H1 (cell line): Measurements from ENCODE around the gene ADA. TPM values are rescaled to one million over a fixed set of nuclear protein-coding genes. Genes with fewer than 3 reads are reported as not detected.

Source experiments
- CTCF ChIA-PET: fragments of 300-600 bp; sonication (Branson Sonifier 250); formaldehyde crosslinking; loops from one replicate; lab custom pipeline; 2021; ENCODE audit not compliant: partially characterized antibody; lab: Charles Lee
- POLR2A ChIA-PET: fragments of 300-600 bp; sonication (Branson Sonifier 250); formaldehyde crosslinking; loops from one replicate; lab custom pipeline; 2021; ENCODE audit warnings: inconsistent platforms; ENCODE audit not compliant: partially characterized antibody; lab: Charles Lee
- DNase-seq, 2 experiments: peaks; one replicate each; pipeline versions ENCODE4 v3.0.0 to v3.0.0-alpha.2; 2010 to 2022; ENCODE audit warnings: low spot score in 2 of 2, low read depth in 1 of 2, mixed read lengths in 1 of 2
- FAIRE-seq: peaks from 2 replicates; lab custom pipeline; 2011; peaks lifted over from hg19 to GRCh38; lab: Jason Lieb, UNC
- H2AFZ ChIP-seq: 2 replicates; pipeline ENCODE4 v1.8.1; 2012; ENCODE audit warnings: low read length, inconsistent platforms
- H2AK5ac ChIP-seq: 2 replicates; pipeline ENCODE4 v1.6.1; 2013; ENCODE audit warnings: low read depth, low read length
- H2BK120ac ChIP-seq: replicated peaks from 2 replicates; pipeline ENCODE3; 2013; ENCODE audit warnings: low read depth, low read length, inconsistent platforms
- H2BK12ac ChIP-seq: 2 replicates; pipeline ENCODE4 v1.6.1; 2013; ENCODE audit warnings: low read depth, low read length
- H2BK15ac ChIP-seq: 2 replicates; pipeline ENCODE4 v1.6.1; 2013; ENCODE audit warnings: low read length
- H2BK20ac ChIP-seq: 2 replicates; pipeline ENCODE4 v1.6.1; 2013; ENCODE audit warnings: low read length
- H2BK5ac ChIP-seq: 2 replicates; pipeline ENCODE4 v1.6.1; 2013; ENCODE audit warnings: low read depth, low read length
- H3K14ac ChIP-seq: 2 replicates; pipeline ENCODE4 v1.6.1; 2013; ENCODE audit warnings: inconsistent platforms; ENCODE audit not compliant: insufficient read length
- H3K18ac ChIP-seq: 2 replicates; pipeline ENCODE4 v1.6.1; 2013; ENCODE audit warnings: low read length; ENCODE audit errors: extremely low read depth
- H3K23ac ChIP-seq: 2 replicates; pipeline ENCODE4 v1.6.1; 2013; ENCODE audit warnings: inconsistent platforms; ENCODE audit not compliant: insufficient read length
- H3K23me2 ChIP-seq: 2 replicates; pipeline ENCODE4 v1.6.1; 2013; ENCODE audit warnings: low read depth, low read length
- H3K27ac ChIP-seq: 2 replicates; pipeline ENCODE4 v1.6.1; 2011; ENCODE audit warnings: low read depth, low read length, inconsistent platforms
- H3K27me3 ChIP-seq, 4 experiments: replicated peaks in 1 of 4; 1 replicate in 1 of 4; 2 replicates in 3 of 4; pipeline versions ENCODE4 v1.6.1 to v1.8.1; 2011 to 2013; ENCODE audit warnings: low read length in 3 of 4, mild to moderate bottlenecking in 3 of 4, inconsistent platforms in 2 of 4, mixed read lengths in 2 of 4, moderate library complexity in 1 of 4; ENCODE audit not compliant: control insufficient read depth in 3 of 4, insufficient read depth in 3 of 4; ENCODE audit errors: extremely low read depth in 1 of 4
- H3K36me3 ChIP-seq, 4 experiments: 2 replicates each; pipeline versions ENCODE4 v1.6.1 to v1.8.1; 2011 to 2013; ENCODE audit warnings: mild to moderate bottlenecking in 4 of 4, low read length in 3 of 4, moderate library complexity in 2 of 4, control low read depth in 1 of 4, inconsistent platforms in 1 of 4; ENCODE audit not compliant: insufficient read depth in 4 of 4, control insufficient read depth in 2 of 4
- H3K4ac ChIP-seq: replicated peaks from 2 replicates; pipeline ENCODE3; 2013; ENCODE audit warnings: low read length, low read depth, mixed read lengths, inconsistent platforms; ENCODE audit not compliant: insufficient read length
- H3K4me1 ChIP-seq, 4 experiments: replicated peaks in 1 of 4; 1 replicate in 1 of 4; 2 replicates in 3 of 4; pipeline versions ENCODE4 v1.6.1 to v1.8.1; 2011 to 2013; ENCODE audit warnings: low read length in 3 of 4, inconsistent platforms in 2 of 4, mixed read lengths in 1 of 4; ENCODE audit not compliant: insufficient read depth in 4 of 4, control insufficient read depth in 3 of 4
- H3K4me2 ChIP-seq, 2 experiments: 2 replicates each; pipeline versions ENCODE4 v1.6.1 to v1.8.1; 2011 to 2013; ENCODE audit warnings: low read depth in 2 of 2, low read length in 2 of 2, control low read depth in 1 of 2, inconsistent platforms in 1 of 2, mild to moderate bottlenecking in 1 of 2; ENCODE audit not compliant: insufficient read depth in 1 of 2
- H3K4me3 ChIP-seq, 4 experiments: fragments of 200-600, 300-600 bp in 1 of 4; sonication (generic), shearing (Covaris generic), sonication (Bioruptor Twin) in 1 of 4; 2 replicates each; pipeline versions ENCODE4 v1.5.1 to v1.8.1; 2011 to 2016; ENCODE audit warnings: low read length in 4 of 4, low read depth in 3 of 4, control low read depth in 2 of 4, inconsistent platforms in 2 of 4, mild to moderate bottlenecking in 2 of 4, mixed read lengths in 1 of 4, moderate library complexity in 1 of 4; ENCODE audit not compliant: insufficient read depth in 2 of 4; ENCODE audit errors: extremely low read depth in 1 of 4
- H3K56ac ChIP-seq: replicated peaks from 2 replicates; pipeline ENCODE3; 2013; ENCODE audit warnings: low read depth, mild to moderate bottlenecking, mixed read lengths, low read length, inconsistent platforms; ENCODE audit not compliant: insufficient read length
- H3K79me1 ChIP-seq: 2 replicates; pipeline ENCODE4 v1.6.1; 2013; ENCODE audit warnings: low read depth, low read length, control low read depth
- H3K79me2 ChIP-seq, 2 experiments: 2 replicates each; pipeline versions ENCODE4 v1.6.1 to v1.8.1; 2012 to 2013; ENCODE audit warnings: low read length in 2 of 2, mild to moderate bottlenecking in 2 of 2, inconsistent platforms in 1 of 2; ENCODE audit not compliant: insufficient read depth in 2 of 2, control insufficient read depth in 1 of 2
- H3K9ac ChIP-seq, 4 experiments: replicated peaks in 1 of 4; 1 replicate in 1 of 4; 2 replicates in 3 of 4; pipeline versions ENCODE4 v1.6.1 to v1.8.1; 2011 to 2013; ENCODE audit warnings: low read depth in 3 of 4, low read length in 3 of 4, control low read depth in 2 of 4, mild to moderate bottlenecking in 2 of 4, moderate library complexity in 2 of 4, inconsistent platforms in 1 of 4; ENCODE audit errors: extremely low read depth in 1 of 4
- H3K9me3 ChIP-seq, 2 experiments: 2 replicates each; pipeline versions ENCODE4 v1.6.1 to v1.8.1; 2012 to 2013; ENCODE audit warnings: mild to moderate bottlenecking in 2 of 2, moderate library complexity in 2 of 2, control low read depth in 1 of 2, inconsistent platforms in 1 of 2, low read depth in 1 of 2, low read length in 1 of 2, mixed read lengths in 1 of 2; ENCODE audit not compliant: insufficient read depth in 2 of 2
- H4K20me1 ChIP-seq, 2 experiments: replicated peaks in 1 of 2; 2 replicates each; pipeline versions ENCODE3 to v1.8.1; 2011 to 2013; ENCODE audit warnings: inconsistent platforms in 2 of 2, low read length in 2 of 2, mild to moderate bottlenecking in 1 of 2; ENCODE audit not compliant: insufficient read depth in 2 of 2, control insufficient read depth in 1 of 2
- H4K5ac ChIP-seq: 2 replicates; pipeline ENCODE4 v1.6.1; 2013; ENCODE audit warnings: low read length, low read depth, mixed read lengths, inconsistent platforms; ENCODE audit not compliant: insufficient read length
- H4K8ac ChIP-seq: 2 replicates; pipeline ENCODE4 v1.8.0; 2013; ENCODE audit warnings: mild to moderate bottlenecking, moderate library complexity, low read length, inconsistent platforms; ENCODE audit not compliant: insufficient read depth; ENCODE audit errors: extremely low read depth
- H4K91ac ChIP-seq: replicated peaks from 2 replicates; pipeline ENCODE3; 2013; ENCODE audit warnings: low read length, mixed read lengths, inconsistent platforms; ENCODE audit not compliant: insufficient read length
- CHD1 ChIP-seq: IDR thresholded peaks from 2 replicates; pipeline ENCODE4 v1.6.1; 2012; ENCODE audit warnings: low read depth, low read length, improper control_type of control experiment
- CHD2 ChIP-seq: IDR thresholded peaks from 2 replicates; pipeline ENCODE4 v1.6.1; 2012; ENCODE audit warnings: low read length, improper control_type of control experiment
- EGR1 ChIP-seq: IDR thresholded peaks from 2 replicates; pipeline ENCODE4 v1.6.1; 2011; ENCODE audit warnings: low read depth, low read length, borderline replicate concordance
- EZH2 ChIP-seq: fragments of 200-600 bp; sonication (generic); IDR thresholded peaks from 2 replicates; pipeline ENCODE4 v1.7.1; 2012; ENCODE audit warnings: low read depth, mild to moderate bottlenecking, moderate library complexity, low read length, inconsistent platforms; ENCODE audit not compliant: severe bottlenecking
- GABPA ChIP-seq: IDR thresholded peaks from 2 replicates; pipeline ENCODE4 v1.6.1; 2011; ENCODE audit warnings: mild to moderate bottlenecking, low read length, moderate library complexity, borderline replicate concordance; ENCODE audit not compliant: insufficient read depth
- KDM5A ChIP-seq: fragments of 200-600 bp; IDR thresholded peaks from 2 replicates; pipeline ENCODE4 v1.7.1; 2012; ENCODE audit warnings: mild to moderate bottlenecking, low read length, inconsistent platforms, mixed read lengths
- POLR2AphosphoS5 ChIP-seq: IDR thresholded peaks from 2 replicates; pipeline ENCODE4 v1.6.1; 2011; ENCODE audit warnings: low read depth, low read length
- RBBP5 ChIP-seq: IDR thresholded peaks from 2 replicates; pipeline ENCODE4 v1.7.1; 2012; ENCODE audit warnings: low read depth, mild to moderate bottlenecking, inconsistent platforms, low read length, moderate library complexity, borderline replicate concordance
- RXRA ChIP-seq: IDR thresholded peaks from 2 replicates; pipeline ENCODE4 v1.6.1; 2011; ENCODE audit warnings: low read depth, mild to moderate bottlenecking, low read length, moderate library complexity; ENCODE audit not compliant: insufficient read depth
- SIN3A ChIP-seq, 2 experiments: IDR thresholded peaks in 1 of 2; conservative IDR thresholded peaks in 1 of 2; 2 replicates each; pipeline ENCODE4 v1.6.1; 2011 to 2012; ENCODE audit warnings: low read length in 2 of 2, improper control_type of control experiment in 1 of 2, low read depth in 1 of 2, mild to moderate bottlenecking in 1 of 2
- SIRT6 ChIP-seq: IDR thresholded peaks from one replicate; pipeline ENCODE4 v1.7.1; 2012; ENCODE audit warnings: low read length, inconsistent platforms
- TAF1 ChIP-seq: IDR thresholded peaks from 2 replicates; pipeline ENCODE4 v1.6.1; 2011; ENCODE audit warnings: mild to moderate bottlenecking, low read depth, low read length
- TEAD4 ChIP-seq: IDR thresholded peaks from 2 replicates; pipeline ENCODE4 v1.6.1; 2012; ENCODE audit warnings: low read depth, low read length, inconsistent platforms, mixed read lengths
- WGBS, 2 experiments: shearing (Covaris generic) in 1 of 2; methylation state at CpG; one replicate each; pipeline versions ENCODE4 v1.1.6 to v1.1.7; 2013 to 2015; ENCODE audit warnings: low lambda C conversion rate in 2 of 2, mixed read lengths in 2 of 2, inconsistent platforms in 1 of 2, low coverage in 1 of 2, missing lambda C conversion rate in 1 of 2; ENCODE audit not compliant: insufficient replicate concordance in 2 of 2, insufficient coverage in 1 of 2, insufficient read length in 1 of 2; ENCODE audit errors: extremely low coverage in 1 of 2, missing lambda C conversion rate in 1 of 2; 5-methylcytosine and 5-hydroxymethylcytosine counted together
- polyA plus RNA-seq, 7 experiments: library from polyadenylated mRNA; depleted of rRNA in 3 of 7; stranded (reverse) in 5 of 7; unstranded in 2 of 7; fragments of >200 nt in 5 of 7; fragments of 200-250 nt in 2 of 7; gene quantifications; 1 replicate in 5 of 7; 2 replicates in 1 of 7; 4 replicates in 1 of 7; pipeline versions ENCODE4 v1.2.1 to v1.2.3, GENCODE V29; 2011 to 2013; ENCODE audit warnings: missing spikeins in 2 of 7, mixed read lengths in 2 of 7
- total RNA-seq: library from RNA; stranded (reverse); fragmentation: NEBNext Ultra II Directional; extraction: Animal tissue kit (Norgen Biotek cat#: 25700); gene quantifications from 2 replicates; pipeline ENCODE4 v1.2.1, GENCODE V29; 2021

Gene ADA
- total and polyA plus RNA-seq, 2 of the 8 experiments (the other 6 are each of a cell fraction or from before 2014, with no cell fraction given) = 19.9 to 32.8 TPM

DNA sequence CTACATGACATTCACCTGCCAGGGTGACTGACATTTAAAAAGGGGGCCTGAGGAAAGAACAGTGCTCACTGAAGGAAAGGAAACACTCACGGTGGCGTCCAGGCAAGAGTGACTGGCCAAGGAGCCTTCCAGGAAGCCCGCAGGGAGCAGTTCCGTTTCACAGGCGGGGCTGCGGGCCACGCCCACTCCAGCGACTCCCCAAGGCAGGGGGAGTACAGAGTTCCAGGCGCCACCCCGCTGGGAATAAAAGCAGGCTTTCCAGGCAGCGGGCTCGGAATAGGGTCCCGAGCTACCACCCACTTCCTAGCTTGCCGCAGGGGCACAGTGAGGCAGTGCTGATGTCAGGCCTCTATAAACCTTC lies 34.9 kb downstream of the ADA start:
- no peak overlapping the region for H4K8ac ChIP-seq
- no peak overlapping the region for H3K9ac ChIP-seq
- H3K9me3 ChIP-seq = no peaks in the 10 kb centered on the region
- H3K56ac ChIP-seq = no peak overlapping the region
- H3K27me3 ChIP-seq = peaks cover 0 to 3% (median 1%) of the 10 kb centered on the region in 4 experiments; a peak in 3 of 7 replicates
- H3K18ac ChIP-seq = no peak overlapping the region
- no peak overlapping the region for H2BK15ac ChIP-seq
- peaks cover 0 to 10% (median 6%) of the 10 kb centered on the region in 4 experiments; a peak in 4 of 8 replicates for H3K36me3 ChIP-seq
- no peak overlapping the region for H3K4me2 ChIP-seq
- H3K4me3 ChIP-seq = no peak overlapping the region
- no peak overlapping the region for H2AK5ac ChIP-seq
- no peaks in the 10 kb centered on the region for H3K79me2 ChIP-seq
- H3K4me1 ChIP-seq = peaks cover 0 to 28% (median 15%) of the 10 kb centered on the region in 4 experiments; a peak in 6 of 7 replicates
- H4K20me1 ChIP-seq = peaks cover 3 to 10% of the 10 kb centered on the region in 2 experiments
- WGBS, 2 experiments = 73% methylated on average over 11 of the region's 14 CpGs; no CpG with 5 or more reads in 1 of the 2 experiments
- ChIA-PET CTCF (interaction anchor here (0.6 to 2.6 kb wide), 17 partner anchors 12 to 294 kb away, joined by 3 to 11 read pairs (median 4); partner anchors contain the start of genes PABPC1L and SERINC3), POLR2A (interaction anchor here (1.2 to 3.8 kb wide), 3 partner anchors 9 to 141 kb away, joined by 4 to 12 read pairs (median 6); partner anchors contain the start of gene TTPAL)
- DNase-seq = peak in 1 of 2 experiments; percentile 59
- H3K79me1 ChIP-seq = no peaks in the 10 kb centered on the region
- no peak overlapping the region for H3K27ac ChIP-seq
- no peak overlapping the region for H4K91ac ChIP-seq
- H2BK5ac ChIP-seq = no peak overlapping the region
- H2BK12ac ChIP-seq = 0 out of 2 replicates have a peak overlapping the region, but pooled peaks have one; percentile 39
- no peak overlapping the region for H2BK120ac ChIP-seq
- no peaks in the 10 kb centered on the region for H3K23me2 ChIP-seq
- no peak overlapping the region; the same call in 1 of the 2 replicates for H2BK20ac ChIP-seq
- no peak overlapping the region for H4K5ac ChIP-seq
- H3K23ac ChIP-seq = no peak overlapping the region
- no peak overlapping the region for H3K4ac ChIP-seq
- no peak for FAIRE-seq
- no peak overlapping the region for H3K14ac ChIP-seq
- no peak overlapping the region for H2AFZ ChIP-seq
- TF ChIP-seq RXRA (no peak), CHD1 (no peak), KDM5A (no peak), EGR1 (no peak), CHD2 (no peak), TEAD4 (no peak), EZH2 (no peak), SIRT6 (no peak), SIN3A (conservative IDR thresholded peaks at IDR 0.05 in 1 of 2, IDR thresholded peaks at IDR 0.05 in 1 of 2; ENCODE audit: low read depth in 1 of 2, low read length in 2 of 2) (no peak), GABPA (no peak), TAF1 (no peak), RBBP5 (no peak), POLR2AphosphoS5 (no peak)
